Stomach (tissue), 9 donors: ENCODE measurements around the gene MAGIX. TPM values are rescaled to one million over a fixed set of nuclear protein-coding genes. Genes with fewer than 3 reads are reported as not detected.

Experiments
- DNase-seq, 2 donors: peaks; one replicate each; pipeline versions ENCODE4 v3.0.0 to v3.0.0-alpha.2; 2013 to 2019
- H3K27ac ChIP-seq, 5 donors: fragments of 200-600 bp in 4 of 5; sonication (generic) in 4 of 5; one replicate each; pipeline ENCODE4 v1.5.1; 2013 to 2019; ENCODE audit warnings: mild to moderate bottlenecking in 1 of 5, moderate library complexity in 1 of 5
- H3K27me3 ChIP-seq, 3 donors: fragments of 200-600 bp; sonication (generic); one replicate each; pipeline ENCODE4 v1.5.1; 2017 to 2019; ENCODE audit warnings: mixed run types in 1 of 3
- H3K36me3 ChIP-seq, 4 donors: fragments of 200-600 bp; sonication (generic); 1 replicate in 3 of 4; 2 replicates in 1 of 4; pipeline ENCODE4 v1.5.1; 2016 to 2019
- H3K4me1 ChIP-seq, 4 donors: fragments of 200-600 bp; sonication (generic); one replicate each; pipeline ENCODE4 v1.5.1; 2016 to 2019
- H3K4me3 ChIP-seq, 4 donors: fragments of 200-600 bp; sonication (generic) in 3 of 4; one replicate each; pipeline ENCODE4 v1.5.1; 2016 to 2019; ENCODE audit warnings: mild to moderate bottlenecking in 1 of 4
- H3K9me3 ChIP-seq, 4 donors: fragments of 200-600 bp; sonication (generic); one replicate each; pipeline ENCODE4 v1.5.1; 2016 to 2019
- CTCF ChIP-seq, 7 experiments: fragments of 450-650 bp in 4 of 7; fragments of 200-600 bp in 3 of 7; sonication (generic) in 3 of 7; IDR thresholded peaks; one replicate each; pipeline ENCODE4 v1.5.1; 2016 to 2019; ENCODE audit warnings: antibody characterized with exemption in 7 of 7, control low read depth in 2 of 7, mild to moderate bottlenecking in 1 of 7
- EP300 ChIP-seq: sonication (generic); formaldehyde crosslinking; IDR thresholded peaks from one replicate; pipeline ENCODE4 v1.6.1; 2017; ENCODE audit warnings: antibody characterized with exemption
- POLR2A ChIP-seq, 4 donors: fragments of 450-650 bp; IDR thresholded peaks; one replicate each; pipeline ENCODE4 v1.6.1; 2016; ENCODE audit warnings: antibody characterized with exemption in 4 of 4, control low read depth in 2 of 4, mild to moderate bottlenecking in 1 of 4, moderate library complexity in 1 of 4
- POLR2AphosphoS5 ChIP-seq, 3 donors: sonication (generic); formaldehyde crosslinking; IDR thresholded peaks; one replicate each; pipeline ENCODE4 v1.6.1; 2016; ENCODE audit warnings: antibody characterized with exemption in 3 of 3
- WGBS, 5 donors: extraction: QIAGEN DNeasy Blood & Tissue Kit in 3 of 5; methylation state at CpG; one replicate each; pipeline versions ENCODE4 v1.1.5 to v1.1.7; 2013 to 2018; 5-methylcytosine and 5-hydroxymethylcytosine counted together
- intact Hi-C: fragments of 100-400 bp; cut with DNase I; formaldehyde crosslinking; loops from one replicate; pipeline ENCODE4 v1.15.1; 2023; ENCODE audit warnings: low total_unique reads
- polyA plus RNA-seq, 3 donors: library from polyadenylated mRNA; stranded (reverse); fragments of 200-250 nt; gene quantifications; one replicate each; pipeline ENCODE4 v1.2.3, GENCODE V29; 2013
- total RNA-seq, 5 donors: library from RNA; depleted of rRNA; stranded (reverse); fragments of >200 nt; gene quantifications; one replicate each; pipeline versions ENCODE4 v1.1.0 to v1.2.3, GENCODE V29; 2014 to 2016
- donor health status: healthy with polysubstance abuse.
- donor health status: Bipolar disorder and iron deficiency.
- donor health status: healthy.

The MAGIX gene
- total and polyA plus RNA-seq, 8 donors: 4.7 to 43.2 (median 25.2) TPM

GRCh38 chrX:49165901-49166881 is 3.6 kb downstream of the MAGIX start:
- peak overlapping the region; percentile 67 to 92 (median 91) for H3K27ac ChIP-seq
- TF ChIP-seq POLR2A (IDR thresholded peaks at IDR 0.05) (no peak), POLR2AphosphoS5 (IDR thresholded peaks at IDR 0.05) (peak; percentile 4 to 32 (median 28)), CTCF (IDR thresholded peaks at IDR 0.05) (no peak)
- peak; percentile 66 to 96 for DNase-seq
- no peaks in the 10 kb centered on the region for H3K27me3 ChIP-seq
- H3K4me1 ChIP-seq: peaks cover 4 to 39% (median 26%) of the 10 kb centered on the region in 4 donors
- H3K36me3 ChIP-seq: no peaks in the 10 kb centered on the region
- peaks cover 0 to 3% (median 0%) of the 10 kb centered on the region in 4 donors for H3K9me3 ChIP-seq
- intact Hi-C loops: no loop called here
- peak overlapping the region; percentile 20 to 38 (median 35) for H3K4me3 ChIP-seq
- WGBS, 5 donors: 25 to 50% (median 44%) methylated on average over 15 to 61 of the region's 61 CpGs

DNA sequence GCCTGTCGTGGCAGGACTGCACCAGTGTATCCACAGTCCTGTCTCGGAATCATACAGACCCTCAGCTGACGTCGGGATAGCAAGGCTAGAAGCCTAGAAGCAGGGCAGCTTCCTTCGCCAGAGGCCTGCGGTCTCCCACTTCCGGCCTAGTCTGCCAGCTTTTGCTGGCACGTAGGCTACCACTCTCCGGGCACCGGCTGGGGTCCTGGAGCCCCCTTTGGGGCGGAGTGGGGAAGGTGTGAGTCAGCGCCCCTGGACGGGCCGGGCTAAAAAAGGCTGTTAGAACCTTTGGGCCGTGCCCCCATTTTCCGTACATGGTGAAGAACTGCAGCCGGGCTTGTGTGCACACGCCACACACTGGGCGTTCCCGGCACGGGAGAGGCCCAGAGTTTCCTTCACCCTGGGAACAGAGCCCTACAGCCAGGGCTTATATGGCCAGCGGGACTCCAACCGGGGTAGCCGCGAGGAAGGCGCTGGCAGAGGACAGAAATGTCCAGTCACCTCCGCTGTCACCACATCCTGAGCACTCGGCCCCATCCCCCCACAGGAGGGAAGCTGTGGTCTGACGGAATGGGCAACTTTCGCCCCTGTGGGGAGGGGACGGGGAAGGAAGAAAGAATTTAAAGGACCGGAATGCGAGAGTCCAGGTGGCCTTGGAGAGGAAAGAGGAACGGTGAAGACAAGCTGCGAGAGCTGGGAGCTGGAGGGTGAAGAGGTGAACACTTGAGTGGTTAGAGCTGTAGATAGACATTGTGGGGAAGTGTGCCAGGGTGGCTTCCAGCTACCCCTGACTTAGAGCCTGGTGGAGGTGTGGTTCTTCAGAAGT is 4.6 kb downstream of the MAGIX start:
- H3K4me3 ChIP-seq: peak overlapping the region; percentile 20 to 38 (median 35)
- no peak for TF ChIP-seq CTCF (IDR thresholded peaks at IDR 0.05)
- TF ChIP-seq POLR2AphosphoS5 (IDR thresholded peaks at IDR 0.05): peak; percentile 50 to 57 (median 54)
- intact Hi-C loops: no loop called here

GRCh38 chrX:49167740-49168108 is 5.2 kb downstream of the MAGIX start:
- no peak for DNase-seq
- peak overlapping the region; percentile 20 to 38 (median 35) for H3K4me3 ChIP-seq
- TF ChIP-seq POLR2A (IDR thresholded peaks at IDR 0.05) (no peak), EP300 (no peak), POLR2AphosphoS5 (IDR thresholded peaks at IDR 0.05) (no peak), CTCF (IDR thresholded peaks at IDR 0.05) (no peak)
- no peaks in the 10 kb centered on the region for H3K27me3 ChIP-seq
- intact Hi-C loops: no loop called here
- peak overlapping the region; percentile 67 to 92 (median 91) for H3K27ac ChIP-seq
- peaks cover 0 to 9% (median 2%) of the 10 kb centered on the region in 4 donors for H3K9me3 ChIP-seq
- no peaks in the 10 kb centered on the region for H3K36me3 ChIP-seq
- H3K4me1 ChIP-seq: peaks cover 4 to 40% (median 30%) of the 10 kb centered on the region in 4 donors
- 59 to 80% (median 74%) methylated on average over 3 of the region's 3 CpGs for WGBS, 5 donors

More for the DNA sequence above, 4.6 kb downstream of the MAGIX start:
- Histone ChIP-seq H3K27me3 (no peaks in the 10 kb centered on the region), H3K36me3 (no peaks in the 10 kb centered on the region), H3K9me3 (peaks cover 0 to 9% (median 2%) of the 10 kb centered on the region in 4 donors), H3K4me1 (peaks cover 4 to 39% (median 26%) of the 10 kb centered on the region in 4 donors), H3K27ac (peak overlapping the region; percentile 67 to 92 (median 91))
- DNase-seq: peak; percentile 51 to 85
- WGBS, 5 donors: 4 to 48% (median 12%) methylated on average over 24 to 35 of the region's 35 CpGs

DNA sequence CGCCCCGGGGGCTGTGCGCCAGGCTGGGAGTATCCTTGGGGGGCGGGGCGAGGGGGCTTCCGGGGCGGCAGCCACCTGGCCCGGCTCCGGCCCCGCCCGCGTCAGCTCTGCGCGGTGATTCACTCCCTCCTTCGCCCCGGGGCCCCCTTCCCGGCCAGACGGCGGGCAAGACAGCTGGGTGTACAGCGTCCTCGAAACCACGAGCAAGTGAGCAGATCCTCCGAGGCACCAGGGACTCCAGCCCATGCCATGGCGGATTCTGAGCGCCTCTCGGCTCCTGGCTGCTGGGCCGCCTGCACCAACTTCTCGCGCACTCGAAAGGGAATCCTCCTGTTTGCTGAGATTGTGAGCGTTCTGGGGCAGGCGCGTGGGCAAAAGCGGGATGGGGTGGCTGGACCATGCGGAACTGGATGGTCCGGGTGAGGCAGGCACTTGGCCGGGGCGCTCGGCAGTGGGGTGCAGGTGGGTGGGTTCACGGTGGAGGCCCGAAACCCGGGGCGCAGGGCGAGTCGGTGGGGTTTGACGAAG is 9.3 kb downstream of the MAGIX start, which contains the start of gene PLP2:
TSS of gene PLP2 (plus strand) at position 147 of the 528 bp plus-strand sequence. CDS start at position 250, 103 bp downstream.
- Histone ChIP-seq H3K4me3 (peak within 1 kb of the TSS; percentile 52 to 66 (median 58)), H3K9me3 (peaks cover 0 to 9% (median 2%) of the 10 kb centered on the region in 4 donors), H3K36me3 (peaks cover 0 to 34% (median 26%) of the 10 kb centered on the region in 4 donors), H3K4me1 (peaks cover 4 to 50% (median 32%) of the 10 kb centered on the region in 4 donors), H3K27me3 (no peaks in the 10 kb centered on the region), H3K27ac (peak within 1 kb of the TSS; percentile 75 to 92 (median 87))
- TF ChIP-seq EP300: no peak
- peak in 2 of 3 donors; percentile 73 to 78 for TF ChIP-seq POLR2AphosphoS5 (IDR thresholded peaks at IDR 0.05)
- intact Hi-C loops: no loop called here
- WGBS, 5 donors: 0 to 48% (median 7%) methylated on average over 20 to 46 of the region's 46 CpGs
- peak; percentile 58 to 83 for DNase-seq
